ENCODE measurements around the gene ERAP2.
"Not testable (repeated sequence)": the region's sequence is repeated elsewhere in the genome, so short reads cannot be mapped to it uniquely, and the experiment has no call there.

The ERAP2 gene, protein sequence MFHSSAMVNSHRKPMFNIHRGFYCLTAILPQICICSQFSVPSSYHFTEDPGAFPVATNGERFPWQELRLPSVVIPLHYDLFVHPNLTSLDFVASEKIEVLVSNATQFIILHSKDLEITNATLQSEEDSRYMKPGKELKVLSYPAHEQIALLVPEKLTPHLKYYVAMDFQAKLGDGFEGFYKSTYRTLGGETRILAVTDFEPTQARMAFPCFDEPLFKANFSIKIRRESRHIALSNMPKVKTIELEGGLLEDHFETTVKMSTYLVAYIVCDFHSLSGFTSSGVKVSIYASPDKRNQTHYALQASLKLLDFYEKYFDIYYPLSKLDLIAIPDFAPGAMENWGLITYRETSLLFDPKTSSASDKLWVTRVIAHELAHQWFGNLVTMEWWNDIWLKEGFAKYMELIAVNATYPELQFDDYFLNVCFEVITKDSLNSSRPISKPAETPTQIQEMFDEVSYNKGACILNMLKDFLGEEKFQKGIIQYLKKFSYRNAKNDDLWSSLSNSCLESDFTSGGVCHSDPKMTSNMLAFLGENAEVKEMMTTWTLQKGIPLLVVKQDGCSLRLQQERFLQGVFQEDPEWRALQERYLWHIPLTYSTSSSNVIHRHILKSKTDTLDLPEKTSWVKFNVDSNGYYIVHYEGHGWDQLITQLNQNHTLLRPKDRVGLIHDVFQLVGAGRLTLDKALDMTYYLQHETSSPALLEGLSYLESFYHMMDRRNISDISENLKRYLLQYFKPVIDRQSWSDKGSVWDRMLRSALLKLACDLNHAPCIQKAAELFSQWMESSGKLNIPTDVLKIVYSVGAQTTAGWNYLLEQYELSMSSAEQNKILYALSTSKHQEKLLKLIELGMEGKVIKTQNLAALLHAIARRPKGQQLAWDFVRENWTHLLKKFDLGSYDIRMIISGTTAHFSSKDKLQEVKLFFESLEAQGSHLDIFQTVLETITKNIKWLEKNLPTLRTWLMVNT

DNA sequence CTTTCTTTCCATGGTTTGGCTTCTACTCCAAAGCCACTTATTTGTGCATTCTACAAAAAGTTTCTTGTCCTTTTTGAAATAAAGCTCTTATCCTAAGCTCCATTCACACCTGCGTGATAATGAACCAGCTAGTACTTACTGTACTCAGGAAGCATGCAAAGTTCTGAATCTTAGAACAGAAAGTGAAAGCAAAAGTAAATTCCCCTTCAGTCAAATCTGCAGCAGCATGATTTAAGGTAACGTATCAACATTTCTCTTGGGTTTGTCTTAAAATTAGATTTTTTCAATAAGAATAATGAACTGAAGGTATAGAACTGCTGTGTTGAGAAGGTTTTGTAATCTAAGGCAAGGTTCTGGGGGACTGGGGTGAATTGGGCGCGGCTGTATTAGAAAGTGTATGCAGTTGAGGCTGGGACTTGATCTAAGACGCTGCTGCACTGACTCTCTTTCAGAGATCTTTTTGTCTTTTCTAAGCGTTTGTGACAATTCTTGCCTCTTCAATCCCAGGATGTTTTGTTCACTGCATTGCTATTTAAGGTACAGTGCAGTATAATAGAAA lies at the start of gene ERAP2:
TSS of gene ERAP2 (plus strand) at position 209 of the 559 bp plus-strand sequence. CDS start 3,186 bp downstream, outside the sequence.
- H3K9me3 ChIP-seq: no peaks in the 10 kb centered on the region
- in situ Hi-C loops (cut with MboI; ENCODE audit: low sequenced_read_pairs): loop anchor here (10.0 kb wide), 1 partner anchor 268 kb away; the partner anchor contains the start of gene LIX1
- peak; percentile 14 to 51 for DNase-seq (ENCODE audit: low spot score in 2 of 2)
- H3K4me1 ChIP-seq: peaks cover 5% of the 10 kb centered on the region
- H3K27me3 ChIP-seq (ENCODE audit: low read depth): no peaks in the 10 kb centered on the region
- no peaks in the 10 kb centered on the region for H3K36me3 ChIP-seq (replicated peaks)
- H3K4me3 ChIP-seq: peak within 1 kb of the TSS; percentile 33

DNA sequence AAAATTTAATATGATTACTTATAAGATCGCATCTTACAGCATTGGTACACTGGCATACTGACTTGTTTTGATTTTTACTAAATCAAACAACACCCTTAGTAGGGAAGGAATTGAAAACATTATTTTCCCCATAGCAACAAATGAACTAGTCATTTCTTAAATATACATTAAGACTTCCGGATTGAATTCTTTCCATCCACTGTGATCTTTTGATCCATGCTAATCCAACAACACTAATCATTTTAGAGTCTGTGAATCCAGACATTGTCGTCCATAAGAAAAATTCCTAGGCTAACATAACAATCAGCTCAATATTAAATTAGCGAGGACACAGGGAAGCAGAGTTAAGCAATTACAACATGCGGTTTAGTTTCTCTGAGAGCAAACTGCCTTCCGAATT lies 47.0 kb upstream of the ERAP2 start:
- no peaks in the 10 kb centered on the region for H3K36me3 ChIP-seq (replicated peaks)
- H3K4me3 ChIP-seq: no peak overlapping the region
- no peaks in the 10 kb centered on the region for H3K9me3 ChIP-seq
- in situ Hi-C loops (cut with MboI; ENCODE audit: low sequenced_read_pairs): no loop called here
- H3K27me3 ChIP-seq (ENCODE audit: low read depth): peaks cover 2% of the 10 kb centered on the region; the same call in 1 of the 2 replicates
- DNase-seq (ENCODE audit: low spot score in 2 of 2): no peak
- H3K4me1 ChIP-seq: no peaks in the 10 kb centered on the region

DNA sequence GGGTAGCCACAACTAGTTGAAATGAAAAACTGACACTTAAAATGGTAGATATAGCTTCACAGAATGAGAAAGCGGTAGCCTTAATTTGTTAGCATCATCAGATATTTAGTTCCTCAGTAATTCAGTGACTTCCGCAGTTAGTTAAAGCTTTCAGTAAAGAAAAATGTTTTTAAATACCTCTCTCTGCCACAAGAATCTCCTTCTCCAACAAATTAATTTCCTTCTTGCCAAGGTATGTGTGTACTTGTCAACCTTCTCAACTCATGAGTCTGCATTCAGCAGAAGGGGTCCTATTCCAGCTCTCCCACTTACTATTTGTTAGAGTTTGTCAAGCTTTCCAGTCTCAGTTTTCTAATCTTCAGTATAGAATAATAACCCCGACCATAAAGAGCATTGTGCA lies 42.3 kb upstream of the ERAP2 start:
- DNase-seq (ENCODE audit: low spot score in 2 of 2): no peak
- Histone ChIP-seq H3K4me3 (no peak overlapping the region), H3K27me3 (ENCODE audit: low read depth) (no peaks in the 10 kb centered on the region), H3K9me3 (no peaks in the 10 kb centered on the region), H3K4me1 (no peaks in the 10 kb centered on the region), H3K36me3 (replicated peaks) (no peaks in the 10 kb centered on the region)
- in situ Hi-C loops (cut with MboI; ENCODE audit: low sequenced_read_pairs): no loop called here

DNA sequence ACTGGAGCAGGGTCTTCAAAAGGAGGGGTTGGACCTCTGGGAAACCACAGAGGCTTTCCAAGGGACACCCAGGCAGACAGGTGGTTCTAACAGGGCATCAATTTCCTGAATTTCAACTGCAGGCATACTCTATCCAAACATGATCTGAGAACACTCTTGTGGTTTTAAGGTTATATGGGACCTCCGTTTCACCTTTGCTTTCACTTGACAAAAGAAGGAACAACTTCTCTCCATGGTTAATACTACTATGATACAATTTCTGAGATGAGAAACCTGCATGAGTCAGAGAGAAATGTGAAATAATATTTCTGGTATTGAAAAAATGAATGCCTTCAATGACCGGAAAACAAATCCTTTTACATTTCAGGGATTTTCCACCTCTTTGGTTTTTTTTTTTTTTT lies 40.5 kb upstream of the ERAP2 start:
- Histone ChIP-seq H3K4me3 (no peak overlapping the region), H3K27me3 (ENCODE audit: low read depth) (no peaks in the 10 kb centered on the region), H3K9me3 (no peaks in the 10 kb centered on the region), H3K4me1 (no peaks in the 10 kb centered on the region), H3K36me3 (replicated peaks) (no peaks in the 10 kb centered on the region)
- in situ Hi-C loops (cut with MboI; ENCODE audit: low sequenced_read_pairs): no loop called here
- no peak for DNase-seq (ENCODE audit: low spot score in 2 of 2)

DNA sequence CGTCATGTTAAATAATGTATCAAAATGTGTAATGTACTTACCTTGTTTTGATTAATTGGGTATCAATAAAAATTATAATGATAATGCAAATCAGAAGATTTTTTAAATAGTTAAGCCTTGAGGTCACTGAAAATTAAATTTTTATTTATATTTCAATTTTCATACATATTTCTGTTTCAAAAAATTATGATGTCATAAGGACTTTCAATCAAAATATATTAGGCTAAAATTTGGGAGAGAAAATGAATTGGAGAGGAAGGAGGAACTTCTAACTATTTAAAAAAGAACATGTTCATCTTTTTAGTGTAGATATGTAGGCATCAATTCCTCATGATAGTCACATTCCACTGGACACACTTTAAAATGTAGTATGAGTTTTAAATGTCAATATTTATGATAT lies 39.5 kb upstream of the ERAP2 start:
- no peak for DNase-seq (ENCODE audit: low spot score in 2 of 2)
- Histone ChIP-seq H3K36me3 (replicated peaks) (no peaks in the 10 kb centered on the region), H3K4me1 (no peaks in the 10 kb centered on the region), H3K4me3 (no peak overlapping the region), H3K9me3 (no peaks in the 10 kb centered on the region), H3K27me3 (ENCODE audit: low read depth) (no peaks in the 10 kb centered on the region)
- in situ Hi-C loops (cut with MboI; ENCODE audit: low sequenced_read_pairs): no loop called here

DNA sequence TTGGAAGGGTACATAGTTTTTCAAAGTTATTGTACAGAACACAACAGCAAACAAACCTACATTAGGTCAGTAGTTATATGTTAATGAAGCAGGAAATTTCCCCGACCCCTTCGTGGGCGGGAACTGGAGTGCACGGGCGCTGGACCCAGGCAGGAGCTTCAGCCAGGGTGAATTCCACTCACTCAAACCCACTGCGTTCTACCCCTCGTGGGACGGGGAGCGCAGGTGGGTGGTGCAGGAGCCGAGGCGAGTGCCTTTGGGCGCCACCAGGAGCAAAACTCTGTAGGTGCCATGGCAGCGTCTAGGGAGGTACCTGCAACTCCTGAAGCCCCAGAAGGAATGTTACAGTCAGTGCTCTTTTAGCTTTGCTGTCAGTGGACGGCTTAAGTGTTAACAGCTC lies 39.0 kb upstream of the ERAP2 start:
- Histone ChIP-seq H3K4me1 (no peaks in the 10 kb centered on the region), H3K27me3 (ENCODE audit: low read depth) (0 out of 2 replicates have a peak, but pooled peaks cover 3% of the 10 kb centered on the region)

DNA sequence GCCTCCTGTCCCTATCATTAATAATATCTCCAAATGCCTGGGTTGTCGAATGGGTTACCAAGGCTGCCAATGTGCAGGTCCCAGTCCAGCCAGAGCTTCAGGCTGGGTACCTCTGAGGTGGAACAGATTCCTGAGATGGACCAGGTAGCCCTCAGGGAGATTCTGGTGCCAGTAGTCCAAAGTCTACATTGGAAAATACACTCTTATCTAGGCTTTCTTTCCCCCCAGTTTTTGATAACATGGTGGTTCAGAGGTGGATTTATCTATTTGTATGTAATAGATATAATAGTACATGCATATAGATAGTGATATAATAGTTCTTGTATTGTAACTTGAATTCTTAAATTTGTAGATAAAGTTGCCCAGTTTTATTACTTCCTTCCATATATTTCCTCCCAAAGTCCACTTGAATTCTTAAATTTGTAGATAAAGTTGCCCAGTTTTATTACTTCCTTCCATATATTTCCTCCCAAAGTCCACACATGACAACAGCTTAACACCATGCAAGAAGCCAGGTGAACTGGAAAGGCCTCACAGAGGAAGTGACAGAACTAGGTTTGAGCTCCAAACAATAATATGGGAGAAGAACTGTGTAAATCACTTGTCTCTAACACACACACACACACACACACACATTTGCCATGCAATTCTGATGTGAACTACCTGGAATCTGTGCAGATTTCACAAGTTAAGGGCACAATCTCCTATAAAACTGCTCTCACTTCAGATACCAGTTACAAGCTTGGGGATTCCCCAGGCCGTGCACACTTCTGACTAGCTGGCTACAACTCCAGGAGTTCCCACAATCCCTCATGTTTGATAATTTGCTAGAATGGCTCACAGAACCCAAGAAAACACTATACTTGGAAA lies 37.9 kb upstream of the ERAP2 start:
- in situ Hi-C loops (cut with MboI; ENCODE audit: low sequenced_read_pairs): no loop called here
- Histone ChIP-seq H3K36me3 (replicated peaks) (no peaks in the 10 kb centered on the region), H3K4me1 (0 out of 2 replicates have a peak, but pooled peaks cover 3% of the 10 kb centered on the region), H3K4me3 (no peak overlapping the region), H3K27me3 (ENCODE audit: low read depth) (0 out of 2 replicates have a peak, but pooled peaks cover 3% of the 10 kb centered on the region), H3K9me3 (no peaks in the 10 kb centered on the region)
- no peak for DNase-seq (ENCODE audit: low spot score in 2 of 2)

More for the DNA sequence above, 39.0 kb upstream of the ERAP2 start:
- in situ Hi-C loops (cut with MboI; ENCODE audit: low sequenced_read_pairs): no loop called here
- DNase-seq (ENCODE audit: low spot score in 2 of 2): no peak
- Histone ChIP-seq H3K9me3 (no peaks in the 10 kb centered on the region), H3K36me3 (replicated peaks) (no peaks in the 10 kb centered on the region), H3K4me3 (no peak overlapping the region)

DNA sequence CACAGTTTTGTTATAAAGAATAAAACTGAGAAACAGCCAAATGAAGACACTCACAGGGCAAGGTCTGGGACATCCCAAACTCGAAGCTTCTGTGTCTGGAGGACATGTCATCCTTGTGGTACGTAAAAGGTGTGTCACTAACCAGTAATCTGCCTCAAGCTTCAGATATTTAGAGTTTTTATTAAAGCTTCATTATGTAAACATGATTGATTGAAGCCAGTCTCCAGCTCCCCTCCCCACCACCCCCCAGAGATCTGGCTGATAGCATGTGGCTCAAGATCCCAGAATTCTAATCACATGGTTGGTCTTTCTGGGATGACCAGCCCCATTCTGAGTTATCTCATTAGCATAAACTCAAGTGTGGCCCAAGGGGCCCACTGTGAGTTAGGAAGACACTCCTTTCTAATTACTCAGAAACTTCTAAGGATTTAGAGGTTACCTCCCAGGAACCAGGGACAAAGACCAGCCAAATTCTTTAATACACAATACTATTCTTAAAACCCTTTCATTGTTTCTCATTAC lies 37.2 kb upstream of the ERAP2 start:
- DNase-seq (ENCODE audit: low spot score in 2 of 2): no peak
- in situ Hi-C loops (cut with MboI; ENCODE audit: low sequenced_read_pairs): no loop called here
- Histone ChIP-seq H3K4me3 (no peak overlapping the region), H3K4me1 (0 out of 2 replicates have a peak, but pooled peaks cover 3% of the 10 kb centered on the region), H3K27me3 (ENCODE audit: low read depth) (0 out of 2 replicates have a peak, but pooled peaks cover 3% of the 10 kb centered on the region), H3K36me3 (replicated peaks) (no peaks in the 10 kb centered on the region), H3K9me3 (no peaks in the 10 kb centered on the region)

DNA sequence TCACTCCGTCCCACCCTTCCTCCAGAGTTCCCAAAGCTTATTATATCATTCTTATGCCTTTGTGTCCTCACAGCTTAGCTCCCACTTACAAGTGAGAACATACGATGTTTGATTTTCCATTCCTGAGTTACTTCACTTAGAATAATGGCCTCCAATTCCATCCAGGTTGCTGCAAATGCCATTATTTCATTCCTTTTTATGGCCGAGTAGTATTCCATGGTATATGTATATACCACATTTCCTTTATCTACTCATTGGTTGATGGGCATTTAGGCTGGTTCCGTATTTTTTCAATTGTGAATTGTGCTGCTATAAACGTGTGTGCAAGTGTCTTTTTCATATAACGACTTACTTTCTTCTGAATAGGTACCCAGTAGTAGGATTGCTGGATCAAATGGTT lies 34.4 kb upstream of the ERAP2 start:
- H3K27me3 ChIP-seq (ENCODE audit: low read depth); in situ Hi-C loops (cut with MboI; ENCODE audit: low sequenced_read_pairs); DNase-seq (ENCODE audit: low spot score in 2 of 2); H3K9me3 ChIP-seq; H3K4me1 ChIP-seq; H3K4me3 ChIP-seq; H3K36me3 ChIP-seq (replicated peaks): not testable (repeated sequence)

DNA sequence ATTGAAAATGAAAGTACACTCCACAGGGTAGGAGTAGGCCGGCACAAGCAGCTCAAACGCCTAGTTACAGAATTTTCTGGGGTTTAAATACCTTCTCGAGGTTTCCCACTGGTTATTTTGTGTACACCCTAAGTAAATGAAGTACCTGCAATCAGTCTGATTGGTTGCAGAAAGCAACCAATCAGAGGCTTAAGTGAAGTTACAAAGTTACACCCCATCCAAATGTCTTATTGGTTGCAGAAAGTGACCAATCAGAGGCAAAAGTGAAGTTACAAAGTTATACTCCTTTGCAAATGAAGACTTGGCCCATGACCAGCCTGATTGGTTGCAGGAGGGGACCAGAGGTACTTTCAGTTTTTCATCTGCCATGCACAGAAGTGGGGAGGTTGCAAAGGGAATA lies 33.2 kb upstream of the ERAP2 start:
- Histone ChIP-seq H3K9me3 (no peaks in the 10 kb centered on the region), H3K4me1 (0 out of 2 replicates have a peak, but pooled peaks cover 3% of the 10 kb centered on the region), H3K4me3 (no peak overlapping the region), H3K27me3 (ENCODE audit: low read depth) (0 out of 2 replicates have a peak, but pooled peaks cover 3% of the 10 kb centered on the region), H3K36me3 (replicated peaks) (no peaks in the 10 kb centered on the region)
- in situ Hi-C loops (cut with MboI; ENCODE audit: low sequenced_read_pairs): no loop called here
- no peak for DNase-seq (ENCODE audit: low spot score in 2 of 2)

DNA sequence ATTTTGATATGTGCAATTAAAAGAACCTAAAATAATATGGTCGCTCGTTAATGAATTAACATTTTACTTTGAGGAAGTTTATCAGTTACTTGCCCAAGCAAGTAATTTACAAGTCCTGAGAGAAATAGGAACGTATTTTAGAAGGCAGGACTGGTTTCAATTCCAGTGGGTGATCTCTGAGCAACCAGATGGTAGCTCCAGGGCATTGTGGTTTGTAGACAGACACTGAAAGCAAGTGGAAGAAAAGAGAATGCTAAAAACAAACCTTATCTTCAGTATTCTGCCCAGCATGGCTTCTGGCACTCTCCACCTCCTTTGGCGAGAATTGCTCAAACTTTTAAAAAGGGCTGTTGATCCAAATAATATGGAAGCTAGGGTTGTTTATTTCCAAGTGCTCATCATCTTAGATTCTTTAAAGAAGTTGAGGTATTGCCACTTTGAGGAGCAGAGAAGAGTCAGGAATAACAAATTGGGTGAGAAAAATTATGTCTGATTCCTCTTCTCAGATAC lies 31.8 kb upstream of the ERAP2 start:
- Histone ChIP-seq H3K4me3 (no peak overlapping the region), H3K27me3 (ENCODE audit: low read depth) (0 out of 2 replicates have a peak, but pooled peaks cover 3% of the 10 kb centered on the region), H3K4me1 (0 out of 2 replicates have a peak, but pooled peaks cover 3% of the 10 kb centered on the region), H3K9me3 (no peaks in the 10 kb centered on the region), H3K36me3 (replicated peaks) (no peaks in the 10 kb centered on the region)
- DNase-seq (ENCODE audit: low spot score in 2 of 2): no peak
- in situ Hi-C loops (cut with MboI; ENCODE audit: low sequenced_read_pairs): no loop called here

DNA sequence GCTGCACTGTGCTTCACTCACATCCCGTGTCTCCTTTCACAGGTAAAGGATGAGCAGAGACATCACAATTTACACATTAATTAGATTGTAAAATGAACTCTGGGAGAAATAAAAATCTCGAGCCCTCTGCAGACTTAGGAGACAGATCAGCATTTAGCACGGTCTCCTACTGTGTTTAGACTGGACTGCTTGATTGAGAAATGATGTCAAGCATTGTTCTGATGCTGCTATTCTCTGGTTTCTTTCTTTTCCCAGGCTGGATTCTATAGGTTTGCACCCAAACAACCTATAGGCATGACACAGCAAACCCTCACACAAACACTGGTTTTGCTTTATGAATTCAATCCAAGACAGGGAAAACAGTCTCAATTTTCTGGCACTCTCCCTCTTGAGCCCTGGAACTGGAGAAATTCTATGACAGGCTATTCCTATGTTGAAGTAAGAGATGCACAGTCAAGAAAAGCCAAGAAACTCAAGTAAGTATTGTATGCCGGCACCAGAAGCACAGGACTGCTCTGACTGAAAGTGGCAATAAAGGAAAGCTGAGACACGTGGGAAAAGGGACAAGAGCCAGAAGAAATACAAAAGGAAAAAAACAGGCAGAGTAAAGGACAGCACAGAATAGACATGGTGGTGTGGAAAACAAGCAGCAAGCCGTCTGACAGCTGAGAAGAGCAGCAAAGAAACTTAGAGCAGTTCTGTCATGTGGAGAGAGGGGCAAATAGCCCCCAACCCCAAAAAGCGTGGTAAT lies 24.8 kb upstream of the ERAP2 start:
- H3K9me3 ChIP-seq: no peaks in the 10 kb centered on the region
- DNase-seq (ENCODE audit: low spot score in 2 of 2): no peak
- no peaks in the 10 kb centered on the region for H3K4me1 ChIP-seq
- H3K27me3 ChIP-seq (ENCODE audit: low read depth): no peaks in the 10 kb centered on the region; the same call in 1 of the 2 replicates
- no peak overlapping the region for H3K4me3 ChIP-seq
- in situ Hi-C loops (cut with MboI; ENCODE audit: low sequenced_read_pairs): no loop called here
- no peaks in the 10 kb centered on the region for H3K36me3 ChIP-seq (replicated peaks)

Data from HAP-1 (cell line).